ENCODE results near the gene ATF3. TPM values are rescaled to one million over a fixed set of nuclear protein-coding genes. Genes with fewer than 3 reads are reported as not detected.

Gene ATF3
- total RNA-seq, 2 experiments from 2014 or later, result 35.4 to 41.3 TPM

DNA sequence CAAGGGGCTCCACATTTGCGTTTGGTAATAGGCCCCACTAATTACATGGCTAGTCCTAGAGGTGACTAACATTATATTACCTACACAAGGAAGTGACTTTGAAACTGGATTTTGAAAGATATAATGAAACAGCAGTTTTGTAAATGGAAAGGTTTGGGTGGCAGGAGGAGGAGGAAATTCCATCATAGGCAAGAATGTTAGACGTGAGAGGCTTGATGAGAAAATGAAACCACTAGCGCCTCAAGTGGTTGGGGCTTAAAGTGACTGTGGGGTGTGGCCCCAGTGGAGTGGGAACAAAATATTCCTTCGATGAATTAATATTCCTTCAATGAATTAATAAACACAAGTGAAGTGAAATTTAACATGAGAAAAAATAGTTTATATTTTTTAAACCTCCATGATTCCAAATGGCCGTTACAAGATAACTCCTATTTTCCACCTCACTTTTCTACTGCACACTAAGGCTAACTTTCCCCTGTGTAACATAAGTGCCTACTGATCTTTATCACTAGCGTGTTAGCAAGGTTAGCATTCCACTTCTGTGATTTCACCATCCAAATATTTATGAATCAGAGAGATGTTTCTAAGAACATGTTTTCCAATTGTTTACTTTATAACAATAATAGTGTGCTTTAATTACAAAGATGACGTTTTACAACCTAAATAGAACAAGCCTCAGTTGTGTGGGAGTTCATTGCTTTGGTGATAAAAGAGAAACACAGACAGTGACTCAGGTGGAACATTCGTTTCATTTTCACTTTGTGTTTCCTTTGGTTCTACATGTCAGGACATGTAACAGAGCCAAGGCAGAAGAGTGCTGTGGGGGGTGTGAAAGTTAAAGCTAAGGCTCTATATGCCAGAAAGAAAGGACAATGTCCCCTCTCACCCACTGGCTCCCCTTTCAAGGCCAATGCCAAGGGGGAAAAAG, 12.5 kb upstream of the ATF3 start:
- DNase-seq, result peak; percentile 70
- intact Hi-C loops (cut with micrococcal nuclease), result loop anchor here (2.0 kb wide), 1 partner anchor 29 kb away; no protein-coding TSS in a partner anchor
- Mint-ChIP-seq H3K4me1 (ENCODE audit: low read depth) (peaks cover 30% of the 10 kb centered on the region), H3K36me3 (ENCODE audit: low read depth) (no peaks in the 10 kb centered on the region), H3K27ac (peak overlapping the region; percentile 94), H3K9me3 (no peaks in the 10 kb centered on the region), H3K27me3 (peaks cover 6% of the 10 kb centered on the region), H3K4me3 (peak overlapping the region; percentile 62)
- peak; percentile 92 for ATAC-seq
- TF ChIP-seq, protein P1, sequence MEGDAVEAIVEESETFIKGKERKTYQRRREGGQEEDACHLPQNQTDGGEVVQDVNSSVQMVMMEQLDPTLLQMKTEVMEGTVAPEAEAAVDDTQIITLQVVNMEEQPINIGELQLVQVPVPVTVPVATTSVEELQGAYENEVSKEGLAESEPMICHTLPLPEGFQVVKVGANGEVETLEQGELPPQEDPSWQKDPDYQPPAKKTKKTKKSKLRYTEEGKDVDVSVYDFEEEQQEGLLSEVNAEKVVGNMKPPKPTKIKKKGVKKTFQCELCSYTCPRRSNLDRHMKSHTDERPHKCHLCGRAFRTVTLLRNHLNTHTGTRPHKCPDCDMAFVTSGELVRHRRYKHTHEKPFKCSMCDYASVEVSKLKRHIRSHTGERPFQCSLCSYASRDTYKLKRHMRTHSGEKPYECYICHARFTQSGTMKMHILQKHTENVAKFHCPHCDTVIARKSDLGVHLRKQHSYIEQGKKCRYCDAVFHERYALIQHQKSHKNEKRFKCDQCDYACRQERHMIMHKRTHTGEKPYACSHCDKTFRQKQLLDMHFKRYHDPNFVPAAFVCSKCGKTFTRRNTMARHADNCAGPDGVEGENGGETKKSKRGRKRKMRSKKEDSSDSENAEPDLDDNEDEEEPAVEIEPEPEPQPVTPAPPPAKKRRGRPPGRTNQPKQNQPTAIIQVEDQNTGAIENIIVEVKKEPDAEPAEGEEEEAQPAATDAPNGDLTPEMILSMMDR (IDR thresholded peaks at IDR 0.05), result peak; percentile 66
- CTCF ChIA-PET, result interaction anchor here (1.1 to 2.6 kb wide), 5 partner anchors 11 to 123 kb away, joined by 3 to 17 read pairs (median 13); partner anchors contain the start of gene ATF3
- POLR2A ChIA-PET, result interaction anchor here (0.6 to 2.5 kb wide), 7 partner anchors 11 to 119 kb away, joined by 3 to 35 read pairs (median 3); partner anchors contain the start of gene ATF3

DNA sequence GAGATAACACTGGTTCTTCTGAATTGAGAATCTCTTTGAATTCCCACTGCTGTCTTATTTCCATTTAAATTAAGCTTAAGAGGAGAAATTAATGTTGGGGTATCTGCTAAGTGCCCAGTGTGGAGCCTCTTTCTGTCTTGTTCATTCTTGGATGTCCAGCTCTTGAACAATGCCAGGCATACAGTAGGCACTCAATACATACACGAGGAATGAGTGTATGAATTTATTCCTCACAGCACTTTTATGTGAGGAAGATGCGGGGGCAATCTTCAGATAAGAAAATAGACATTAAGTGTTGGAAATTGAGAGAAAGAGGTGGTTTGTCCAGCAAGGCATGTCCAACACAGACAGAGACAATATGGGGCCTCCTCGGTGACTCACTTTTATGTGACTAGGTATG, 11.8 kb upstream of the ATF3 start:
- CTCF ChIA-PET, result interaction anchor here (1.1 to 2.6 kb wide), 5 partner anchors 10 to 124 kb away, joined by 3 to 17 read pairs (median 13); partner anchors contain the start of gene ATF3
- no peaks in the 10 kb centered on the region for H3K9me3 Mint-ChIP-seq

DNA sequence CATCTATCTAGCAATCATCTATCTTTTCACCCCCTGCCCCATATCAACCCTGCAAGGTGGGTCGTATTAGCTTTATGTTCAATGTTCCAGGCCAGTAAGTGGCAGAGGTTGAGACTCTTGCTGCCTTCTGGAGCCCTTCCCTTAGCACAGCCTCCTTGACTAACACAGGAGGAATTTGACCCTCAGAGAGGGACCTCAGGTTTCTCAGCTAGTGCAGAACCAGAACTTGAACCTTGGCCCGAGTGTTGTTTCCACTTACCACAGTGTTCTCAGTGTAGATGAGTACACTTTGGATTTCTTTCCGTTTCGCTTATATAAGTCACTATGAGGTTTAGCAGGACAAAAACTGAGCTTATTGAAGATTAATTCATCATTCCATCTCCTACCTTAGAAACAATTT, 11.1 kb upstream of the ATF3 start:
- H3K27me3 Mint-ChIP-seq, result peaks cover 9% of the 10 kb centered on the region
- CTCF ChIA-PET, result interaction anchor here (1.1 to 2.6 kb wide), 6 partner anchors 9 to 124 kb away, joined by 3 to 17 read pairs (median 9); partner anchors contain the start of gene ATF3

More for the DNA sequence above, 11.8 kb upstream of the ATF3 start:
- POLR2A ChIA-PET, result interaction anchor here (0.6 to 2.5 kb wide), 7 partner anchors 11 to 120 kb away, joined by 3 to 35 read pairs (median 3); partner anchors contain the start of gene ATF3
- Mint-ChIP-seq H3K4me1 (ENCODE audit: low read depth) (peaks cover 37% of the 10 kb centered on the region), H3K27ac (peak overlapping the region; percentile 94), H3K36me3 (ENCODE audit: low read depth) (no peaks in the 10 kb centered on the region), H3K4me3 (no peak overlapping the region), H3K27me3 (peaks cover 6% of the 10 kb centered on the region)
- ATAC-seq (no peak), DNase-seq (no peak)
- TF ChIP-seq, protein P1 (IDR thresholded peaks at IDR 0.05), result no peak
- intact Hi-C loops (cut with micrococcal nuclease), result loop anchor here (2.0 kb wide), 1 partner anchor 30 kb away; no protein-coding TSS in a partner anchor

DNA sequence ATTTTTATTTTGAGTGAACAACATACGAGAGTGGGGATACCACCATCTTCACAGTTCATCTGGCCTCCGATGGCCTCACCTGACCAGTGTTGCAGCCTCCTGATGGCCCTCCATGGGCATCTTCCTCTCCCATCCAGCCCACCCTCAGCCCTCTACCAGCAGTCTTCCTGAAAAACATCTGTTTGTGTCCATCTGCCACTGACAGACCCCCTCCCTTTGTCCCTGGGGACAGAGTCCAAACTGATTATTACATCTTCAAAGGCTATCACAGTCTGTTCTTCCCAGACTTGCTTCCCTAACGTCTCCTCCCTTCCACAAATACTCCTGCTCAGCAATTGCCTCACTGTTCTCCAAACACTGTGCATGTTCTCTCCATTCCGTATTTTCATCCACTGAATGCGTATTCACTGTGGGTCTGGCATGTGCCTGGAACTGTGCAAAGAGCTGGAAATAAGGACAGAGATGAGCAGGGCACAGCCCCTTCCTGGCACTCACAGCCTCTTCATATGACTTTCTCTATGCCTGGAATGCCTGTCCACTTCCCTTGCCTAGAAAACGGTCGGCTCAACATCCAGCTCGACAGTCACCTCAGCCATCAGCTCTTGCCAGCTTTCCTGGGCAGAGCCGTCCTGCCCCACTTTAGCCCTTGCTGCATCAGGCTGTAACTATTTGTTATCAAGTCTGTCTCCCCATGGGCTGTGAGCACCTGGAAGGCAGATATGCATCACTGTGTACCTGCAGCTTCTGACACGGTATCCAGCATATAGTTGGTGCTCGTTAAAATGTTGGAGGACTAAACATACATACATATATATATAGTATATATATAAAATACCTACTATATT, 8.3 kb upstream of the ATF3 start:
- no peak for ATAC-seq

More for the DNA sequence above, 11.1 kb upstream of the ATF3 start:
- H3K27ac Mint-ChIP-seq, result peak overlapping the region; percentile 94
- ATAC-seq (no peak), DNase-seq (no peak)
- TF ChIP-seq, protein P1 (IDR thresholded peaks at IDR 0.05), result no peak
- H3K36me3 Mint-ChIP-seq (ENCODE audit: low read depth), result no peaks in the 10 kb centered on the region
- no peak overlapping the region for H3K4me3 Mint-ChIP-seq
- POLR2A ChIA-PET, result interaction anchor here (1.3 to 2.5 kb wide), 2 partner anchors 10 to 15 kb away, joined by 3 to 35 read pairs; partner anchors contain the start of gene ATF3
- intact Hi-C loops (cut with micrococcal nuclease), result loop anchor here (2.0 kb wide), 1 partner anchor 31 kb away; no protein-coding TSS in a partner anchor
- H3K4me1 Mint-ChIP-seq (ENCODE audit: low read depth), result peaks cover 42% of the 10 kb centered on the region
- H3K9me3 Mint-ChIP-seq, result no peaks in the 10 kb centered on the region

More for the DNA sequence above, 8.3 kb upstream of the ATF3 start:
- intact Hi-C loops (cut with micrococcal nuclease), result no loop called here
- H3K36me3 Mint-ChIP-seq (ENCODE audit: low read depth), result no peaks in the 10 kb centered on the region
- peaks cover 33% of the 10 kb centered on the region for H3K27me3 Mint-ChIP-seq
- TF ChIP-seq, protein P1 (IDR thresholded peaks at IDR 0.05), result no peak
- H3K4me3 Mint-ChIP-seq, result no peak overlapping the region
- DNase-seq, result no peak
- peak overlapping the region; percentile 0 for H3K27ac Mint-ChIP-seq
- no peaks in the 10 kb centered on the region for H3K9me3 Mint-ChIP-seq
- H3K4me1 Mint-ChIP-seq (ENCODE audit: low read depth), result peaks cover 40% of the 10 kb centered on the region
- ChIA-PET POLR2A (interaction anchor here (1.0 to 2.3 kb wide), 2 partner anchors 8 to 33 kb away, joined by 3 to 6 read pairs; partner anchors contain the start of gene ATF3), CTCF (no interaction called here)

Measured in activated CD8-positive, alpha-beta T cell treated with anti-CD3 and anti-CD28 coated beads for 36 hours (primary cell).